LNCaP clone FGC (cell line): ENCODE results near the gene RASD2.

Source experiments
- DNase-seq: peaks from one replicate; pipeline ENCODE4 v3.0.0-alpha.2; 2011; ENCODE audit warnings: low read depth
- H3K4me3 ChIP-seq: 2 replicates; pipeline ENCODE4 v1.5.1; 2011; ENCODE audit warnings: mild to moderate bottlenecking, low read depth, low read length, control low read depth
- CTCF ChIP-seq: IDR thresholded peaks from 2 replicates; pipeline ENCODE4 v1.5.1; 2012; ENCODE audit warnings: mild to moderate bottlenecking; ENCODE audit not compliant: control insufficient read depth, insufficient read depth; ENCODE audit errors: extremely low read depth

Gene RASD2

DNA sequence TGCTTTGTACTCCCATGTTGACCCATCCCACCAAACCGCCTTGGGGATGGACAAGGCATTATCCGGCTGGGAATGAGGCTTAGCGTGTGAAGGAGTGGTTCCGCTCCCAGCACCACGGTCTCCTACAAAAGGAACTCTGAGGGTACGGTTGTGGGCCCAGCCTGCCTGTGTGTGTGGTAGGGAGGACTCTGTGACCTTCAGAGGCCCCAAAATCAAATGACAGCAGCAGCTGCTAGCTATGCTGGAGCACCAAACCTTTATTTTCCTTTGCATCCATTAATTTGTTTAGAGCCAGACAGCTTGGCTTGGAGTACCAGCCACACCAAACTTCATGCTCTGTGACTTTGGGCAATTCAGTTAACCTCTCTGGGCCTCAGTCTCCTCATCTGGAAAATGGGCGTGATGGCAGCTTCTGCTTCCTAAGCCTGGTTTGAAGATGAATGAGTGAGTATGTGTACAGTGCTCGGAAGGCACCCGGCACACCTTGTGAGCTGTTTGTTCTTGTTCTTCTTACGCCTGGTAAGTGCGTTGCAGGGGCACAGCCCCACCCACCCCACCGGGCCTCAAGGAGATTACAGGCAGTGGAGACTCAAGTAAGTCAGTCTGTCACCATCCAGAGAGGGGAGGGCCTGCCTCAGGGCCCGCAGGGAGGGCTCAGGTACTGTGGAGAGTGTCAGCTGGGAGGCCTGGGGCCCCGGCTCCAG is 51.2 kb downstream of the RASD2 start:
- TF ChIP-seq CTCF = no peak
- no peak overlapping the region for H3K4me3 ChIP-seq

GRCh38 chr22:35592418-35592967 is 51.9 kb downstream of the RASD2 start:
- no peak overlapping the region for H3K4me3 ChIP-seq
- no peak for DNase-seq
- TF ChIP-seq CTCF = no peak

More for the DNA sequence above, 51.2 kb downstream of the RASD2 start:
- DNase-seq = no peak

DNA sequence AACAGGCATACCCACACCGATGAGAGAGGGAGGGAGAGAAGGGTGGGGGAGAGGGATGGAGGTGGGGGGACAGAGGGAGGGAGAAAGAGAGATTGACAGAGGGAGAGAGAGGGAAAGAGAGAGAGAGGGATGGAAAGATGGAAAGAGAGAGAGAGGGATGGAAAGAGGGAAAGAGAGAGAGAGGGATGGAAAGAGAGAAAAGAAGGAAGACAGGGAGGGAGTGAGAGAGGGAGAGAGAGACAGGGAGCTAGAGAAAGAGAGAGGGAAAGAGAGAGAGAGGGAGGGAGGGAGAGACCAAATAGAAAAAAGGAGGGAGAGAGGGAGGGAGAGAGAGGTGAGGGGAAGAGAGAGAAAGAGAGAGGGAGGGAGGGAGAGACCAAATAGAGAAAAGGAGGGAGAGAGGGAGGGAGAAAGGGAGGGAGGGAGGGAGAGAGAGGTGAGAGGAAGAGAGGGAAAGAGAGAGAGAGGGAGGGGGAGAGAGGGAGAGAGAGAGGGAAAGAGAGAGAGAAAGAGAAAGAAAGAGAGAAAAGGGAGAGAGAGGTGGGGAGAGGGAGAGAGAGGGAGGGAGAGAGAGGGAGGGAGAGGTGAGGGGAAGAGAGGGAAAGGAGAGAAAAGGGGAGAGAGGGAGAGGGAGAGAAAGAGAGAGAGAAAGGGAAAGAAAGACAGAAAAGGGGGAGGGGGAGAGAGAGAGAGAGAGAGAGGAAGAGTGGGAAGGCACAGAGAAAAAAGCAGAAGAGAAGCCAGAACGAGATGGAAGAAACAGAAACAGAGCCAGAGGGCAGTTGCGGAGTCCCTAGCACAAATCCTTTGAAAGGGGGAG is 52.6 kb downstream of the RASD2 start:
- no peak overlapping the region for H3K4me3 ChIP-seq
- TF ChIP-seq CTCF = no peak
- no peak for DNase-seq

DNA sequence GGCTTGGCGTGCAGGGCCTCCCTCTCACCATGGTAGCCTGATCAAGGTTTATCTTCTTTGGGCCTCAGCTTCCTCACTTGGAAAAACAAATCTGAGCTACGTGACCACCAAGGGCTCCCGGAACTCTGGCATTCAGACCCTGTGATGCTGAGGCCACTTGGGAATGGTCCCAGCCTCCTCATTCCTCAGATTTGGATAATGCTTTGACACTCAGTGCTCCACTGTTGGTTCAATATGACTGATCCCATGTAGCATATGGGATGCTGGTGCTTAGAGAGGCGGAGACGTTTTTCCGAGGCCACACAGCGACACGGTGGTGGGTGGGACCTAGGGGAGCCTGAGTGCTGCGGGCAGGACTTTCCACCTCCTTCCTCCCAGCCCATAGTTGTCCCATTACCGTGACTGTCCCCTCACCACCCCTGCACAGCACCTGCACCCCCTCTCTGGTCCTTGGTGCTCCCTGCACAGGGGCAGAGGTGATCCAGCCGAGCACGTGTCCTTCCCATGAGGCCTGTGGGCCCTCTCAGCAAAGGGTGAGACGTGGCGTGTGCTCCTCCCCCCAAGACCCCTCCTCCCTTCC is 53.4 kb downstream of the RASD2 start:
- TF ChIP-seq CTCF = no peak
- DNase-seq = no peak
- no peak overlapping the region for H3K4me3 ChIP-seq

- no peak overlapping the region for H3K4me3 ChIP-seq
- TF ChIP-seq CTCF = no peak
- DNase-seq = no peak
These were observed 54.1 kb downstream of the RASD2 start for GRCh38 chr22:35594686-35595085.

DNA sequence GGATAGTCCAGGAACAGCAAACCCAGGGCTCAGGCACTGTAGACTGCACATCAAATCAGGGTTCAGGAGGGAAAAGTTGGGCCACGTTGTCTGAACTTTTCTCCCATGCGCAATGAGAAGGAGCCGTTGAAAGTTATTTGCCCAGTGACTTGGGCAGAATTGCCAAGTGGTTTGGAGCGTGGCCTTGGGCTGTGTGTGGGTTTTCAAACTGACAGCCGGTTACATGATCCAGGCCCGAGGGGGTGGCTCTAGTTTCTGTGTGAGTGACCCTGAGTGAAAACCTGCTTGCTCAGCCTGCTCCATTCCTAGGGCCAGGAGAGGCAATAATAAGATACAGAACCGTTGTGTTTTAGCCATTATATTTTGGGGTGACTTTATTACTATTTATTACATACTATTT is 56.2 kb downstream of the RASD2 start:
- DNase-seq = no peak
- TF ChIP-seq CTCF = no peak
- no peak overlapping the region for H3K4me3 ChIP-seq
